ENCODE results near the gene TUT7.

TUT7 gene

DNA sequence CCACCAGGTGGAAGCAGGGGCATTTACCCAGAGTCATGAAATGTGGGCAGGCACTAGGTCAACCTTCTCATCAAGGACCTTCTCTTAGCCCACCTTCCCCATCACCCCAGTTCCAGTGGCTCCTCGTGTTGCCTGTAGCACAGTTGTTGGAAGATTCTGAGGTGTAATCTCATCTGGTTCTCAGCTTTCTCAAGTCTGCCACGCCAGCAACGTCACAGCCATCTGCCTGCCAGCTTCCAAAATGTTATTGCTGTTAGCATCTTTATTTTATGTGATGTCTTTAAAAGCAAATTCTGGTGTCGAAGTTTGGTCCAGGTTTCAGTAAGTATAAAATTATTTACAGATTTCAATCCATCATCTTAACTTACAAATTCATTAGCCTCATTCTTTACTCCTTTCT, 105.5 kb downstream of the TUT7 start:
- no peak for DNase-seq

- DNase-seq: no peak
Observed at GRCh38 chr9:86246752-86247161, 107.5 kb downstream of the TUT7 start.

GRCh38 chr9:86242071-86242470, 112.1 kb downstream of the TUT7 start:
- DNase-seq: no peak

DNA sequence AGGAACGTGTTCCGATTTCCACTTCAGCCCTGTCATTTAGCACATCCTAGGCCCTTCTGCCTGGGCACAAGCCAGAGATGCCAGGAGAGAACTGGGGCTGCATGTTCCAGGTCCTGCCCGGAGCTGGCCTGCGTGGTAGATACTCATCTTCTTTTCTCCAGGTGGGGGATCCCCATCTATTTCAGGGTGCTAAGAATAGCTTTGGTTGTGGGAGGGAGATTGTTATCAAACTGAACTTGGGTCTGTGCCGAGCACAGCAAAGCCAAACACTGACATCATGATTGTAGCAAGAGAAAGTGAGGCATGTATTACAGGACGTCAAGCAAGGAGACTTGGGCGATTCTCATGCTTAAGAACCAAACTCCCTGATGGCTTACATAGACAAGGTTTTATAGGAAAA, 113.0 kb downstream of the TUT7 start:
- no peak for DNase-seq

GRCh38 chr9:86238861-86239770, 115.1 kb downstream of the TUT7 start:
- no peak for DNase-seq

Data from CD4-positive, alpha-beta T cell treated with Interleukin-10 for 1 hour (primary cell).